ENCODE results near the gene LASP1.
A peak's percentile ranks its signal among the peaks of the same experiment; 100 is the strongest.

Gene LASP1

GRCh38 chr17:38889745-38890409 lies 20.0 kb downstream of the LASP1 start:
- Mint-ChIP-seq H3K27me3 (ENCODE audit: low read depth) (no peaks in the 10 kb centered on the region), H3K4me3 (peak overlapping the region; percentile 44), H3K4me1 (ENCODE audit: low read depth) (peaks cover 54% of the 10 kb centered on the region), H3K9me3 (no peaks in the 10 kb centered on the region), H3K27ac (peak overlapping the region; percentile 49), H3K36me3 (ENCODE audit: low read depth) (peaks cover 51% of the 10 kb centered on the region)
- no peak for DNase-seq (ENCODE audit: low spot score)

GRCh38 chr17:38890410-38890746 lies 20.5 kb downstream of the LASP1 start:
- peak overlapping the region; percentile 44 for H3K4me3 Mint-ChIP-seq
- H3K9me3 Mint-ChIP-seq: no peaks in the 10 kb centered on the region
- H3K36me3 Mint-ChIP-seq (ENCODE audit: low read depth): peaks cover 47% of the 10 kb centered on the region
- H3K27ac Mint-ChIP-seq: peak overlapping the region; percentile 49
- no peaks in the 10 kb centered on the region for H3K27me3 Mint-ChIP-seq (ENCODE audit: low read depth)
- peaks cover 51% of the 10 kb centered on the region for H3K4me1 Mint-ChIP-seq (ENCODE audit: low read depth)
- no peak for DNase-seq (ENCODE audit: low spot score)

GRCh38 chr17:38891441-38891840 lies 21.6 kb downstream of the LASP1 start:
- Mint-ChIP-seq H3K4me1 (ENCODE audit: low read depth) (peaks cover 42% of the 10 kb centered on the region), H3K36me3 (ENCODE audit: low read depth) (peaks cover 47% of the 10 kb centered on the region), H3K27me3 (ENCODE audit: low read depth) (no peaks in the 10 kb centered on the region), H3K9me3 (no peaks in the 10 kb centered on the region), H3K27ac (peak overlapping the region; percentile 49), H3K4me3 (peak overlapping the region; percentile 29)
- no peak for DNase-seq (ENCODE audit: low spot score)

- H3K27me3 Mint-ChIP-seq (ENCODE audit: low read depth): no peaks in the 10 kb centered on the region
- H3K9me3 Mint-ChIP-seq: no peaks in the 10 kb centered on the region
- peaks cover 53% of the 10 kb centered on the region for H3K36me3 Mint-ChIP-seq (ENCODE audit: low read depth)
- H3K27ac Mint-ChIP-seq: peak overlapping the region; percentile 49
- no peak for DNase-seq (ENCODE audit: low spot score)
- H3K4me3 Mint-ChIP-seq: no peak overlapping the region
- peaks cover 42% of the 10 kb centered on the region for H3K4me1 Mint-ChIP-seq (ENCODE audit: low read depth)
These were observed 22.2 kb downstream of the LASP1 start for GRCh38 chr17:38892083-38892482.

GRCh38 chr17:38892620-38893019 lies 22.8 kb downstream of the LASP1 start:
- DNase-seq (ENCODE audit: low spot score): no peak
- H3K4me1 Mint-ChIP-seq (ENCODE audit: low read depth): peaks cover 48% of the 10 kb centered on the region
- H3K9me3 Mint-ChIP-seq: no peaks in the 10 kb centered on the region
- no peaks in the 10 kb centered on the region for H3K27me3 Mint-ChIP-seq (ENCODE audit: low read depth)
- no peak overlapping the region for H3K27ac Mint-ChIP-seq
- H3K4me3 Mint-ChIP-seq: no peak overlapping the region
- H3K36me3 Mint-ChIP-seq (ENCODE audit: low read depth): peaks cover 53% of the 10 kb centered on the region

GRCh38 chr17:38893113-38893512 lies 23.3 kb downstream of the LASP1 start:
- no peak for DNase-seq (ENCODE audit: low spot score)
- H3K9me3 Mint-ChIP-seq: no peaks in the 10 kb centered on the region
- no peak overlapping the region for H3K4me3 Mint-ChIP-seq
- peaks cover 52% of the 10 kb centered on the region for H3K4me1 Mint-ChIP-seq (ENCODE audit: low read depth)
- peaks cover 56% of the 10 kb centered on the region for H3K36me3 Mint-ChIP-seq (ENCODE audit: low read depth)
- peak overlapping the region; percentile 55 for H3K27ac Mint-ChIP-seq
- no peaks in the 10 kb centered on the region for H3K27me3 Mint-ChIP-seq (ENCODE audit: low read depth)

- H3K36me3 Mint-ChIP-seq (ENCODE audit: low read depth): peaks cover 61% of the 10 kb centered on the region
- no peaks in the 10 kb centered on the region for H3K27me3 Mint-ChIP-seq (ENCODE audit: low read depth)
- peak overlapping the region; percentile 55 for H3K27ac Mint-ChIP-seq
- no peaks in the 10 kb centered on the region for H3K9me3 Mint-ChIP-seq
- DNase-seq (ENCODE audit: low spot score): peak; percentile 45
- H3K4me1 Mint-ChIP-seq (ENCODE audit: low read depth): peaks cover 57% of the 10 kb centered on the region
- H3K4me3 Mint-ChIP-seq: no peak overlapping the region
These were observed 23.7 kb downstream of the LASP1 start for GRCh38 chr17:38893607-38894006.

GRCh38 chr17:38894276-38894675 lies 24.4 kb downstream of the LASP1 start:
- Mint-ChIP-seq H3K27ac (peak overlapping the region; percentile 72), H3K4me1 (ENCODE audit: low read depth) (peaks cover 60% of the 10 kb centered on the region), H3K4me3 (no peak overlapping the region), H3K9me3 (no peaks in the 10 kb centered on the region), H3K27me3 (ENCODE audit: low read depth) (no peaks in the 10 kb centered on the region), H3K36me3 (ENCODE audit: low read depth) (peaks cover 61% of the 10 kb centered on the region)
- DNase-seq (ENCODE audit: low spot score): no peak

GRCh38 chr17:38896346-38896954 lies 26.6 kb downstream of the LASP1 start:
- Mint-ChIP-seq H3K4me1 (ENCODE audit: low read depth) (peaks cover 54% of the 10 kb centered on the region), H3K4me3 (peak overlapping the region; percentile 18), H3K9me3 (no peaks in the 10 kb centered on the region), H3K27me3 (ENCODE audit: low read depth) (no peaks in the 10 kb centered on the region), H3K27ac (peak overlapping the region; percentile 49), H3K36me3 (ENCODE audit: low read depth) (peaks cover 64% of the 10 kb centered on the region)
- DNase-seq (ENCODE audit: low spot score): no peak

- Mint-ChIP-seq H3K27ac (no peak overlapping the region), H3K27me3 (ENCODE audit: low read depth) (no peaks in the 10 kb centered on the region), H3K9me3 (no peaks in the 10 kb centered on the region), H3K4me3 (peak overlapping the region; percentile 82), H3K4me1 (ENCODE audit: low read depth) (peaks cover 47% of the 10 kb centered on the region), H3K36me3 (ENCODE audit: low read depth) (peaks cover 60% of the 10 kb centered on the region)
- no peak for DNase-seq (ENCODE audit: low spot score)
These were observed 27.3 kb downstream of the LASP1 start for GRCh38 chr17:38897176-38897575.

- Mint-ChIP-seq H3K9me3 (no peaks in the 10 kb centered on the region), H3K4me1 (ENCODE audit: low read depth) (peaks cover 42% of the 10 kb centered on the region), H3K4me3 (peak overlapping the region; percentile 82), H3K27me3 (ENCODE audit: low read depth) (no peaks in the 10 kb centered on the region), H3K27ac (peak overlapping the region; percentile 95), H3K36me3 (ENCODE audit: low read depth) (peaks cover 57% of the 10 kb centered on the region)
- DNase-seq (ENCODE audit: low spot score): no peak
These were observed 27.9 kb downstream of the LASP1 start for GRCh38 chr17:38897671-38898290.

GRCh38 chr17:38898291-38898679 lies 28.4 kb downstream of the LASP1 start:
- peaks cover 44% of the 10 kb centered on the region for H3K4me1 Mint-ChIP-seq (ENCODE audit: low read depth)
- H3K36me3 Mint-ChIP-seq (ENCODE audit: low read depth): peaks cover 61% of the 10 kb centered on the region
- no peak for DNase-seq (ENCODE audit: low spot score)
- no peaks in the 10 kb centered on the region for H3K9me3 Mint-ChIP-seq
- peak overlapping the region; percentile 82 for H3K4me3 Mint-ChIP-seq
- H3K27ac Mint-ChIP-seq: peak overlapping the region; percentile 95
- no peaks in the 10 kb centered on the region for H3K27me3 Mint-ChIP-seq (ENCODE audit: low read depth)

GRCh38 chr17:38898812-38899348 lies 29.0 kb downstream of the LASP1 start:
- Mint-ChIP-seq H3K4me1 (ENCODE audit: low read depth) (peaks cover 46% of the 10 kb centered on the region), H3K27me3 (ENCODE audit: low read depth) (no peaks in the 10 kb centered on the region), H3K9me3 (no peaks in the 10 kb centered on the region), H3K4me3 (peak overlapping the region; percentile 82), H3K27ac (peak overlapping the region; percentile 95), H3K36me3 (ENCODE audit: low read depth) (peaks cover 67% of the 10 kb centered on the region)
- DNase-seq (ENCODE audit: low spot score): peak; percentile 91

GRCh38 chr17:38899421-38899820 lies 29.6 kb downstream of the LASP1 start:
- Mint-ChIP-seq H3K4me1 (ENCODE audit: low read depth) (peaks cover 40% of the 10 kb centered on the region), H3K27me3 (ENCODE audit: low read depth) (no peaks in the 10 kb centered on the region), H3K36me3 (ENCODE audit: low read depth) (peaks cover 67% of the 10 kb centered on the region), H3K27ac (peak overlapping the region; percentile 95), H3K9me3 (no peaks in the 10 kb centered on the region), H3K4me3 (peak overlapping the region; percentile 82)
- no peak for DNase-seq (ENCODE audit: low spot score)

All from T-helper 2 cell treated with Interferon-gamma antibody and Interleukin-4, amounts not matched to agents 5 μg/mL and 100 μg/mL, for 36 hours (primary cell).